ENCODE results near the gene SEZ6L. TPM values are rescaled to one million over a fixed set of nuclear protein-coding genes. Genes with fewer than 3 reads are reported as not detected.

The SEZ6L gene
- total and polyA plus RNA-seq, 10 of the 15 experiments (the other 5 are each of a cell fraction or from before 2014, with no cell fraction given), result not detected

GRCh38 chr22:26182723-26183122 is 13.5 kb downstream of the SEZ6L start:
- no peak for DNase-seq (ENCODE audit: low read depth, low spot score)
- intact Hi-C loops (cut with micrococcal nuclease; ENCODE audit: unreplicated experiment), result no loop called here
- TF ChIP-seq FOS (IDR thresholded peaks at IDR 0.05; ENCODE audit: borderline replicate concordance, extremely low read depth, insufficient read length) (no peak), PKNOX1 (IDR thresholded peaks at IDR 0.05) (no peak), ATF2 (IDR thresholded peaks at IDR 0.05; ENCODE audit: low read length) (no peak), CHD2 (IDR thresholded peaks at IDR 0.05; ENCODE audit: borderline replicate concordance, low read depth, low read length) (no peak), ATF7 (IDR thresholded peaks at IDR 0.05; ENCODE audit: low read depth) (no peak)
- CTCF ChIA-PET, result interaction anchor here (1.5 kb wide), 1 partner anchor 11 kb away, joined by 3 read pairs; no protein-coding TSS in a partner anchor
- Histone ChIP-seq H4K20me1 (ENCODE audit: control insufficient read depth, insufficient read depth) (no peaks in the 10 kb centered on the region), H2AFZ (ENCODE audit: control insufficient read depth, low read depth, low read length) (no peak overlapping the region), H3K9me3 (replicated peaks; ENCODE audit: control insufficient read depth, insufficient read depth, low read length) (no peaks in the 10 kb centered on the region; the same call in 2 of the 3 replicates), H3K4me3 (no peak overlapping the region), H3K79me2 (ENCODE audit: control insufficient read depth, insufficient read depth, low read length) (no peaks in the 10 kb centered on the region), H3K27ac (ENCODE audit: control insufficient read depth, insufficient read depth) (no peak overlapping the region), H3K9ac (ENCODE audit: control insufficient read depth, insufficient read depth, low read length) (no peak overlapping the region), H3K4me1 (ENCODE audit: control insufficient read depth, insufficient read depth, low read length) (no peaks in the 10 kb centered on the region), H3K27me3 (replicated peaks in 1 of 2; ENCODE audit: control insufficient read depth in 2 of 2, insufficient read depth in 2 of 2, low read length in 1 of 2) (no peaks in the 10 kb centered on the region), H3K4me2 (ENCODE audit: control insufficient read depth, insufficient read depth) (no peak overlapping the region), H3K36me3 (ENCODE audit: control insufficient read depth in 2 of 2, insufficient read depth in 2 of 2, low read length in 1 of 2) (no peaks in the 10 kb centered on the region)
- BruUV-seq (replicated peaks), result no TSS peak
- POLR2A ChIA-PET, result no interaction called here
- RAD21 ChIA-PET (ENCODE audit: unreplicated experiment), result no interaction called here
- FAIRE-seq, result no peak
- WGBS (ENCODE audit: insufficient coverage, insufficient replicate concordance, low lambda C conversion rate, missing lambda C conversion rate), result 48% methylated on average over 3 of the region's 3 CpGs
- in situ Hi-C loops (cut with MboI), result no loop called here
- SMC1A ChIA-PET (ENCODE audit: uncharacterized antibody, unreplicated experiment), result interaction anchor here (1.2 kb wide), 1 partner anchor 10 kb away, joined by 3 read pairs; no protein-coding TSS in a partner anchor
- no peak for ATAC-seq

- RAD21 ChIA-PET (ENCODE audit: unreplicated experiment), result no interaction called here
- H3K9me3 ChIP-seq (replicated peaks; ENCODE audit: control insufficient read depth, insufficient read depth, low read length), result no peaks in the 10 kb centered on the region; the same call in 2 of the 3 replicates
- no peak overlapping the region for H3K27ac ChIP-seq (ENCODE audit: control insufficient read depth, insufficient read depth)
- no peak overlapping the region for H3K4me2 ChIP-seq (ENCODE audit: control insufficient read depth, insufficient read depth)
- H3K79me2 ChIP-seq (ENCODE audit: control insufficient read depth, insufficient read depth, low read length), result no peaks in the 10 kb centered on the region
- no peak overlapping the region for H2AFZ ChIP-seq (ENCODE audit: control insufficient read depth, low read depth, low read length)
- H3K4me3 ChIP-seq, result no peak overlapping the region
- H3K27me3 ChIP-seq (replicated peaks in 1 of 2; ENCODE audit: control insufficient read depth in 2 of 2, insufficient read depth in 2 of 2, low read length in 1 of 2), result no peaks in the 10 kb centered on the region; a peak in 1 of 4 replicates
- in situ Hi-C loops (cut with MboI) (no loop called here), intact Hi-C loops (cut with micrococcal nuclease; ENCODE audit: unreplicated experiment) (no loop called here)
- no peaks in the 10 kb centered on the region for H3K4me1 ChIP-seq (ENCODE audit: control insufficient read depth, insufficient read depth, low read length)
- no peaks in the 10 kb centered on the region for H3K36me3 ChIP-seq (ENCODE audit: control insufficient read depth in 2 of 2, insufficient read depth in 2 of 2, low read length in 1 of 2)
- DNase-seq (ENCODE audit: low read depth, low spot score) (no peak), FAIRE-seq (no peak), ATAC-seq (no peak)
- no peak overlapping the region for H3K9ac ChIP-seq (ENCODE audit: control insufficient read depth, insufficient read depth, low read length)
- no peaks in the 10 kb centered on the region for H4K20me1 ChIP-seq (ENCODE audit: control insufficient read depth, insufficient read depth)
- POLR2A ChIA-PET, result no interaction called here
- 37% methylated on average over 2 of the region's 2 CpGs for WGBS (ENCODE audit: insufficient coverage, insufficient replicate concordance, low lambda C conversion rate, missing lambda C conversion rate)
- CTCF ChIA-PET, result no interaction called here
- BruUV-seq (replicated peaks), result no TSS peak
- SMC1A ChIA-PET (ENCODE audit: uncharacterized antibody, unreplicated experiment), result no interaction called here
- TF ChIP-seq SREBF1 (IDR thresholded peaks at IDR 0.05; ENCODE audit: low read length) (no peak), EZH2 (IDR thresholded peaks at IDR 0.05; ENCODE audit: borderline replicate concordance, control insufficient read depth, low read depth, low read length) (no peak), NFYA (IDR thresholded peaks at IDR 0.05; ENCODE audit: borderline replicate concordance, low read depth, low read length) (no peak), MYB (IDR thresholded peaks at IDR 0.05; ENCODE audit: borderline replicate concordance, low read depth, low read length) (no peak), HDAC6 (IDR thresholded peaks at IDR 0.05; ENCODE audit: unreplicated experiment) (no peak), HDAC2 (IDR thresholded peaks at IDR 0.05) (no peak), TARDBP (IDR thresholded peaks at IDR 0.05; ENCODE audit: borderline replicate concordance) (no peak), RCOR1 (conservative IDR thresholded peaks at IDR 0.05; ENCODE audit: low read depth, low read length) (no peak), SPI1 (IDR thresholded peaks at IDR 0.05; ENCODE audit: borderline replicate concordance, insufficient read depth, low read depth, low read length) (no peak), NKRF (conservative IDR thresholded peaks at IDR 0.05) (no peak)
Observed at GRCh38 chr22:26185190-26185589, 15.9 kb downstream of the SEZ6L start.
